Umbilical cord (tissue), 2 donors: ENCODE results near the gene DDIAS. TPM values are rescaled to one million over a fixed set of nuclear protein-coding genes. Genes with fewer than 3 reads are reported as not detected.
"Not testable (repeated sequence)": the region's sequence is repeated elsewhere in the genome, so short reads cannot be mapped to it uniquely, and the experiment has no call there.

Source experiments
- DNase-seq: peaks from one replicate; pipeline ENCODE4 v3.0.0-alpha.2; 2015; ENCODE audit warnings: low spot score
- total RNA-seq: library from RNA; depleted of rRNA; stranded (reverse); fragments of >200 nt; gene quantifications from one replicate; pipeline ENCODE4 v1.2.3, GENCODE V29; 2014; ENCODE audit warnings: low replicate concordance; ENCODE audit not compliant: insufficient read depth

DDIAS gene
- total RNA-seq, 1 donor from 2014 or later: 6.3 TPM

- DNase-seq: no peak
Measured at GRCh38 chr11:82924522-82925224, 23.1 kb downstream of the DDIAS start.

GRCh38 chr11:82927264-82927880 lies 25.8 kb downstream of the DDIAS start:
- DNase-seq: peak; percentile 41

GRCh38 chr11:82929121-82929520 lies 27.6 kb downstream of the DDIAS start:
- DNase-seq: no peak

GRCh38 chr11:82930229-82930628 lies 28.7 kb downstream of the DDIAS start:
- DNase-seq: no peak

- no peak for DNase-seq
Measured at GRCh38 chr11:82930734-82931133, 29.2 kb downstream of the DDIAS start.

GRCh38 chr11:82932564-82932963 lies 31.0 kb downstream of the DDIAS start:
- DNase-seq: no peak

GRCh38 chr11:82936261-82936660 lies 34.7 kb downstream of the DDIAS start:
- no peak for DNase-seq

- DNase-seq: no peak
Measured at GRCh38 chr11:82937554-82937953, 36.0 kb downstream of the DDIAS start.

GRCh38 chr11:82939456-82939855 lies 37.9 kb downstream of the DDIAS start:
- no peak for DNase-seq

- no peak for DNase-seq
Measured at GRCh38 chr11:82942376-82942775, 40.8 kb downstream of the DDIAS start.

- not testable (repeated sequence) for DNase-seq
Measured at GRCh38 chr11:82943430-82943829, 41.9 kb downstream of the DDIAS start.

GRCh38 chr11:82944198-82944597 lies 42.7 kb downstream of the DDIAS start:
- no peak for DNase-seq

- DNase-seq: not testable (repeated sequence)
Measured at GRCh38 chr11:82945041-82945440, 43.5 kb downstream of the DDIAS start.

- DNase-seq: no peak
Measured at GRCh38 chr11:82945682-82946081, 44.1 kb downstream of the DDIAS start.

GRCh38 chr11:82949352-82949751 lies 47.8 kb downstream of the DDIAS start:
- no peak for DNase-seq

GRCh38 chr11:82950502-82950901 lies 49.0 kb downstream of the DDIAS start:
- DNase-seq: not testable (repeated sequence)

- DNase-seq: not testable (repeated sequence)
Measured at GRCh38 chr11:82955736-82956453, 54.4 kb downstream of the DDIAS start.

GRCh38 chr11:82959987-82960778 lies 58.6 kb downstream of the DDIAS start:
- DNase-seq: no peak

- no peak for DNase-seq
Measured at GRCh38 chr11:82960779-82961143, 59.2 kb downstream of the DDIAS start.

GRCh38 chr11:82962021-82962420 lies 60.5 kb downstream of the DDIAS start:
- DNase-seq: not testable (repeated sequence)

- DNase-seq: no peak
Measured at GRCh38 chr11:82967381-82967780, 65.8 kb downstream of the DDIAS start.

- DNase-seq: no peak
Measured at GRCh38 chr11:82969811-82970210, 68.3 kb downstream of the DDIAS start.
